Osteocyte (in vitro differentiated cells): ENCODE data around the gene SLC5A12. TPM values are rescaled to one million over a fixed set of nuclear protein-coding genes. Genes with fewer than 3 reads are reported as not detected.

Source experiments
- DNase-seq: peaks from one replicate; pipeline ENCODE4 v3.0.0; 2021; ENCODE audit warnings: mixed read lengths; ENCODE audit not compliant: unreplicated experiment; ENCODE audit errors: extremely low spot score
- H3K27ac Mint-ChIP-seq: one replicate; pipeline ENCODE4 v1.8.0; 2021; ENCODE audit warnings: mild to moderate bottlenecking, mixed read lengths; ENCODE audit not compliant: unreplicated experiment
- H3K27me3 Mint-ChIP-seq: one replicate; pipeline ENCODE4 v1.8.0; 2021; ENCODE audit warnings: mixed read lengths; ENCODE audit not compliant: unreplicated experiment
- H3K36me3 Mint-ChIP-seq: one replicate; pipeline ENCODE4 v1.8.0; 2021; ENCODE audit warnings: mixed read lengths; ENCODE audit not compliant: unreplicated experiment
- H3K4me1 Mint-ChIP-seq: one replicate; pipeline ENCODE4 v1.8.0; 2021; ENCODE audit warnings: mixed read lengths; ENCODE audit not compliant: unreplicated experiment
- H3K4me3 Mint-ChIP-seq: one replicate; pipeline ENCODE4 v1.8.0; 2021; ENCODE audit warnings: mild to moderate bottlenecking, moderate library complexity, mixed read lengths; ENCODE audit not compliant: unreplicated experiment
- H3K9me3 Mint-ChIP-seq: one replicate; pipeline ENCODE4 v1.8.0; 2021; ENCODE audit warnings: mixed read lengths; ENCODE audit not compliant: unreplicated experiment
- long read RNA-seq: library from polyadenylated mRNA; unstranded; transcript quantifications from one replicate; pipeline ENCODE4 v2.0.0, GENCODE V29; 2021
- total RNA-seq: library from RNA; stranded (reverse); gene quantifications from 2 replicates; pipeline ENCODE4 v1.2.1, GENCODE V29; 2021
- TF ChIP-seq, protein P1 (sequence below): fragments of 200-600 bp; sonication (generic); IDR thresholded peaks from 2 replicates; pipeline ENCODE4 v1.5.0; 2021; ENCODE audit warnings: antibody characterized with exemption, mild to moderate bottlenecking, moderate library complexity

Gene SLC5A12, protein sequence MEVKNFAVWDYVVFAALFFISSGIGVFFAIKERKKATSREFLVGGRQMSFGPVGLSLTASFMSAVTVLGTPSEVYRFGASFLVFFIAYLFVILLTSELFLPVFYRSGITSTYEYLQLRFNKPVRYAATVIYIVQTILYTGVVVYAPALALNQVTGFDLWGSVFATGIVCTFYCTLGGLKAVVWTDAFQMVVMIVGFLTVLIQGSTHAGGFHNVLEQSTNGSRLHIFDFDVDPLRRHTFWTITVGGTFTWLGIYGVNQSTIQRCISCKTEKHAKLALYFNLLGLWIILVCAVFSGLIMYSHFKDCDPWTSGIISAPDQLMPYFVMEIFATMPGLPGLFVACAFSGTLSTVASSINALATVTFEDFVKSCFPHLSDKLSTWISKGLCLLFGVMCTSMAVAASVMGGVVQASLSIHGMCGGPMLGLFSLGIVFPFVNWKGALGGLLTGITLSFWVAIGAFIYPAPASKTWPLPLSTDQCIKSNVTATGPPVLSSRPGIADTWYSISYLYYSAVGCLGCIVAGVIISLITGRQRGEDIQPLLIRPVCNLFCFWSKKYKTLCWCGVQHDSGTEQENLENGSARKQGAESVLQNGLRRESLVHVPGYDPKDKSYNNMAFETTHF
- total RNA-seq = 0.76 and 1.2 TPM in 2 replicates
- long read RNA-seq, partial matches to known transcripts = 8 of 8 reads
- long read RNA-seq, other reads (novel, unspliced or antisense) = 0 of 8 reads

DNA sequence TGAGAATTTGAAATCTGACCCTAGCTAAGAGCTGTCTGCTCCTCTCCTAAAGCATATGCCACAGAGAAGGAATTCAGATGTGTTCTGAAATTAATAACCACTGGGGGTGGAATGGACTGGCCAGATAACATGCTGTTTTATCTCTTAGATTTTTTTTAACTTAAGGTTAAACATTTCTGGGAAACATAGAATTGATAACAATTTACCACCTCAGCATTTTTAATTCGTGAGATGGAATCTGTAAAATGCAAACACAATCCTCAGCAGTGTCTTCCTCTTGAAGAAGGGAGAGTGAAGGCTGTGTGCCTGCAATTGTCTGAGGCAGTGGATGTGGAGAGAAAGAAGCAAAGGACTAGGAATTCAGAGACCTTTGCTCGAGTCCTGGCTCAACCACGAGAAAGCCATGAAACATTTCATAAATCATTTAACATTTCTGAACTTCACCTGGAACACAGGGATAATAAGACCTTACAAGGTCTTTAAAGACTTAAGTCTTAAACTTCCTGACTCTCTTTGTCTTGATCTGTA, at the start of gene SLC5A12:
Gene SLC5A12 (minus strand): TSS at position 113 of the 528 bp plus-strand sequence. CDS start 346 bp downstream, outside the sequence.
- TF ChIP-seq, protein P1, sequence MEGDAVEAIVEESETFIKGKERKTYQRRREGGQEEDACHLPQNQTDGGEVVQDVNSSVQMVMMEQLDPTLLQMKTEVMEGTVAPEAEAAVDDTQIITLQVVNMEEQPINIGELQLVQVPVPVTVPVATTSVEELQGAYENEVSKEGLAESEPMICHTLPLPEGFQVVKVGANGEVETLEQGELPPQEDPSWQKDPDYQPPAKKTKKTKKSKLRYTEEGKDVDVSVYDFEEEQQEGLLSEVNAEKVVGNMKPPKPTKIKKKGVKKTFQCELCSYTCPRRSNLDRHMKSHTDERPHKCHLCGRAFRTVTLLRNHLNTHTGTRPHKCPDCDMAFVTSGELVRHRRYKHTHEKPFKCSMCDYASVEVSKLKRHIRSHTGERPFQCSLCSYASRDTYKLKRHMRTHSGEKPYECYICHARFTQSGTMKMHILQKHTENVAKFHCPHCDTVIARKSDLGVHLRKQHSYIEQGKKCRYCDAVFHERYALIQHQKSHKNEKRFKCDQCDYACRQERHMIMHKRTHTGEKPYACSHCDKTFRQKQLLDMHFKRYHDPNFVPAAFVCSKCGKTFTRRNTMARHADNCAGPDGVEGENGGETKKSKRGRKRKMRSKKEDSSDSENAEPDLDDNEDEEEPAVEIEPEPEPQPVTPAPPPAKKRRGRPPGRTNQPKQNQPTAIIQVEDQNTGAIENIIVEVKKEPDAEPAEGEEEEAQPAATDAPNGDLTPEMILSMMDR = no peak
- Mint-ChIP-seq H3K4me1 (peaks cover 5% of the 10 kb centered on the region), H3K27ac (no peak within 1 kb of the TSS), H3K27me3 (peaks cover 10% of the 10 kb centered on the region), H3K36me3 (no peaks in the 10 kb centered on the region), H3K4me3 (no peak within 1 kb of the TSS), H3K9me3 (no peaks in the 10 kb centered on the region)
- DNase-seq = no peak

DNA sequence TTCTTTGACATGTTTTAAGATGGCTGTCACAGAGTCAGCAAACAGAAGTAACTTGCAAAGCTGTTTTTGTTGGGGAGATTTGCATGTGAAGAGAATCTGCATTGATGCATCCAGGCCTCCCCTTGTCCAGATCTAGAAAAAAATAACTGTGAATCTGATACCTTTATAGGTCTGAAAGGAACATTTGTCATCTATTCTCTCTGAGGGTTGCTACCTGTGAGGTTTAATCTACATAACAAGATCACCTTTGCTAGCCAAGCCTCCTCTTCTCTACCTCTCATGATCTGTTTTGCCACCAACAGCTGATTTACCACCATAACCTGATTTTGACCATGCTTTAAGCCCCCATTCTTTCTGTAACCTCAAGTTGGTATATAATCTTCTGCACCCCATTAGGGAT, 47.2 kb upstream of the SLC5A12 start:
- DNase-seq = no peak
- no peak overlapping the region for H3K27ac Mint-ChIP-seq
- no peaks in the 10 kb centered on the region for H3K9me3 Mint-ChIP-seq
- H3K4me3 Mint-ChIP-seq = no peak overlapping the region
- H3K27me3 Mint-ChIP-seq = no peaks in the 10 kb centered on the region
- no peaks in the 10 kb centered on the region for H3K36me3 Mint-ChIP-seq
- H3K4me1 Mint-ChIP-seq = no peaks in the 10 kb centered on the region
- TF ChIP-seq, protein P1 = no peak

DNA sequence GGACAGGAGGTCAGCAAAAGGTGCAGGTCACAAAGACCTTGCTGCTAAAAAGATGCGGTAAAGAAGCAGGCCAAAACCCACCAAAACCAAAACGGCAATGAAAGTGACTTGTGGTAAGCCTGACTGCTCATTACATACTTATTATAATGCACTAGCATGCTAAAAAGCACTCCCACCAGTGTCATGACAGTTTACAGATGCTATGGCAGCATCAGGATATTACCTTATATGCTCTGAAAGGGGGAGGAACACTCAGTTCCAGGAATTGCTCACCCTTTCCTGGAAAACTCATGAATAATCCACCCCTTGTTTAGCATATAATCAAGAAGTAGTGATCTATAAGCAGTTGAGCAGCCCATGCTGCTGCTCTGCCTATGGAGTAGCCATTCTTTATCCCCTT, 45.2 kb upstream of the SLC5A12 start:
- H3K36me3 Mint-ChIP-seq = no peaks in the 10 kb centered on the region
- no peak overlapping the region for H3K4me3 Mint-ChIP-seq
- TF ChIP-seq, protein P1 = no peak
- no peaks in the 10 kb centered on the region for H3K9me3 Mint-ChIP-seq
- no peak overlapping the region for H3K27ac Mint-ChIP-seq
- no peak for DNase-seq
- no peaks in the 10 kb centered on the region for H3K4me1 Mint-ChIP-seq
- no peaks in the 10 kb centered on the region for H3K27me3 Mint-ChIP-seq

DNA sequence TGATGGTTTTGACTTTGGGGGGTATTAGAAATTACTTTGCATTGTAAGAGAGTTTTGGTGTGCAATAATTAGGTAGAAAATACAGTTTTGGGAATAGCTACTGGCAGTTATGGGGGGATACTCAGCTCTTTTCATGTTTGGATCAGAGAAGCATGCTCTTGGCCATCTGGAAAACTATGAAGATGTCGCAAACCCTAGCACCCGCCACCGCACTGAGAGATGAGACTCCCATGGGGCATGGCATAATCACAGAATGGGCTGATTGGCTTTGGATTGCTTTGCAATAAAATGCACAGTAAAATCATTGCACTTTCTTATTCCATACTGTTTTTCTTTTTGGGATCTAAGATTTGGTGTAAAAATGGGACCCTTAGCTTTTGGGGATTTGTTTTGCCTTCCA, 43.5 kb upstream of the SLC5A12 start:
- Mint-ChIP-seq H3K9me3 (no peaks in the 10 kb centered on the region), H3K4me3 (no peak overlapping the region), H3K4me1 (no peaks in the 10 kb centered on the region), H3K27ac (no peak overlapping the region), H3K36me3 (no peaks in the 10 kb centered on the region), H3K27me3 (no peaks in the 10 kb centered on the region)
- TF ChIP-seq, protein P1 = no peak
- DNase-seq = no peak

DNA sequence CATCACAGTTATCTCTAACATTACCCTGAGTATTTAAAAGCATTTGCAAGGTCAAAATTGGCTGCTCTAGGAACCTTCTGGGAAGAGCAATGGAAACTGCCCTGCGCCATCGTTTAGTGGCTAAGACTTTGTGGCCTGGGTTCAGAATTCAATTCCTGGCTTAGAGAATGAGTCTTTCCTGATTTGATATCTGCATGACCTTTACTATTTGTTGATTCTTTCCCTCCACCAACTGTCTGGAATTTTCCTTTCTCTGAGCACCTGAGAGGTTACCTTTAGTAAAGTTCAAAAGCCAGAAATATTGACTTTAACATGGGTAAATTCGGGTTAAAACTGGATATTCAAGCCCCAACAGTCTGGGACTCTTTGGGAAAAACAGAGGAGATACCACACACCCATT, 43.0 kb upstream of the SLC5A12 start:
- Mint-ChIP-seq H3K36me3 (no peaks in the 10 kb centered on the region), H3K9me3 (no peaks in the 10 kb centered on the region), H3K27ac (no peak overlapping the region), H3K4me1 (peaks cover 1% of the 10 kb centered on the region), H3K4me3 (no peak overlapping the region), H3K27me3 (no peaks in the 10 kb centered on the region)
- DNase-seq = no peak
- TF ChIP-seq, protein P1 = no peak
